HCT116 (cell line): ENCODE data around the gene RBM33. TPM values are rescaled to one million over a fixed set of nuclear protein-coding genes. Genes with fewer than 3 reads are reported as not detected.

Experiments used
- ATAC-seq: fragments of 200-7000 bp; cut with Tn5 transposase; 2 replicates; pipeline ENCODE4 v1.9.1; 2020; ENCODE audit warnings: mild to moderate bottlenecking, moderate library complexity
- BruUV-seq: library from RNA; stranded (reverse); fragments of 400-500 nt; replicated peaks from 2 replicates; lab custom pipeline; 2021; lab: Mats Ljungman, UMichigan
- CTCF ChIA-PET: fragments of 300-600 bp; sonication (Branson Sonifier 250); formaldehyde crosslinking; loops from one replicate; lab custom pipeline; 2021; ENCODE audit warnings: antibody characterized with exemption; lab: Charles Lee
- POLR2A ChIA-PET: fragments of 300-600, 350-600 bp; sonication (Branson Sonifier 250); formaldehyde crosslinking; loops from one replicate; lab custom pipeline; 2021; ENCODE audit warnings: antibody characterized with exemption; lab: Charles Lee
- RAD21 ChIA-PET, 2 experiments: fragments of 300-600 bp; sonication (Branson Sonifier 250); formaldehyde crosslinking; loops; one replicate each; lab custom pipeline; 2023; ENCODE audit warnings: low total read pairs in 2 of 2; ENCODE audit not compliant: uncharacterized antibody in 2 of 2, unreplicated experiment in 2 of 2, low non-redundant PET in 1 of 2; lab: Charles Lee
- DNase-seq: peaks from one replicate; pipeline ENCODE4 v3.0.0-alpha.2; 2010; ENCODE audit warnings: low read depth, low spot score
- H2AFZ ChIP-seq: fragments of 200-600 bp; shearing (Covaris generic), sonication (generic); 2 replicates; pipeline ENCODE4 v1.6.1; 2017; ENCODE audit warnings: low read depth, mixed run types, mixed read lengths, antibody characterized with exemption, low read length; ENCODE audit not compliant: poor library complexity, severe bottlenecking
- H3K27ac ChIP-seq: 2 replicates; pipeline ENCODE4 v1.5.1; 2012; ENCODE audit warnings: low read depth, low read length
- H3K27me3 ChIP-seq: fragments of 200-600 bp; sonication (generic); 2 replicates; pipeline ENCODE4 v1.6.1; 2016; ENCODE audit warnings: mixed run types, low read length, mixed read lengths; ENCODE audit not compliant: insufficient read depth
- H3K36me3 ChIP-seq, 2 experiments: fragments of 200-500 bp in 1 of 2; fragments of 200-600 bp in 1 of 2; sonication (Bioruptor generic) in 1 of 2; sonication (generic) in 1 of 2; 2 replicates each; pipeline versions ENCODE4 v1.5.1 to v1.6.1; 2014 to 2016; ENCODE audit warnings: low read length in 2 of 2, inconsistent platforms in 1 of 2, mixed read lengths in 1 of 2, mixed run types in 1 of 2; ENCODE audit not compliant: insufficient read depth in 2 of 2, control insufficient read depth in 1 of 2
- H3K4me1 ChIP-seq, 2 experiments: fragments of 200-600 bp in 1 of 2; sonication (generic) in 1 of 2; 2 replicates each; pipeline versions ENCODE4 v1.5.1 to v1.6.1; 2012 to 2017; ENCODE audit warnings: low read length in 2 of 2, inconsistent platforms in 1 of 2, mild to moderate bottlenecking in 1 of 2, mixed read lengths in 1 of 2, mixed run types in 1 of 2, moderate library complexity in 1 of 2; ENCODE audit not compliant: insufficient read depth in 2 of 2, control insufficient read depth in 1 of 2
- H3K4me2 ChIP-seq: fragments of 200-600 bp; sonication (generic); 2 replicates; pipeline ENCODE4 v1.6.1; 2017; ENCODE audit warnings: mixed run types, low read length, mixed read lengths
- H3K4me3 ChIP-seq, 2 experiments: fragments of 200-600 bp in 1 of 2; sonication (generic) in 1 of 2; replicated peaks in 1 of 2; 2 replicates each; pipeline ENCODE4 v1.5.1; 2011 to 2016; ENCODE audit warnings: low read length in 2 of 2, control low read depth in 1 of 2, low read depth in 1 of 2, mild to moderate bottlenecking in 1 of 2, mixed read lengths in 1 of 2, mixed run types in 1 of 2
- H3K79me2 ChIP-seq: fragments of 200-600 bp; sonication (generic); 2 replicates; pipeline ENCODE4 v1.6.1; 2017; ENCODE audit warnings: mild to moderate bottlenecking, mixed run types, low read length, moderate library complexity, mixed read lengths; ENCODE audit not compliant: insufficient read depth
- H3K9ac ChIP-seq: fragments of 200-600 bp; sonication (generic); 2 replicates; pipeline ENCODE4 v1.6.1; 2016; ENCODE audit warnings: low read length, mixed read lengths
- H3K9me2 ChIP-seq: fragments of 200-600 bp; sonication (generic), shearing (Covaris generic); 2 replicates; pipeline ENCODE4 v1.6.1; 2017; ENCODE audit warnings: mixed run types, mild to moderate bottlenecking, moderate library complexity; ENCODE audit not compliant: insufficient read depth
- H3K9me3 ChIP-seq, 2 experiments: fragments of 200-500 bp in 1 of 2; fragments of 200-600 bp in 1 of 2; sonication (Bioruptor generic) in 1 of 2; sonication (generic) in 1 of 2; 2 replicates each; pipeline ENCODE4 v1.6.1; 2014 to 2017; ENCODE audit warnings: low read length in 2 of 2, mixed read lengths in 2 of 2, inconsistent platforms in 1 of 2, low read depth in 1 of 2, mild to moderate bottlenecking in 1 of 2, mixed run types in 1 of 2, moderate library complexity in 1 of 2; ENCODE audit not compliant: control insufficient read depth in 1 of 2, insufficient read depth in 1 of 2
- H4K20me1 ChIP-seq: fragments of 200-600 bp; sonication (generic), shearing (Covaris generic); 2 replicates; pipeline ENCODE4 v1.6.1; 2017; ENCODE audit warnings: mixed run types, mild to moderate bottlenecking, moderate library complexity; ENCODE audit not compliant: insufficient read depth
- EZH2 ChIP-seq: fragments of 200-600 bp; sonication (generic); IDR thresholded peaks from 2 replicates; pipeline ENCODE4 v1.6.1; 2017; ENCODE audit warnings: antibody characterized with exemption, mixed run types
- intact Hi-C: fragments of 100-400 bp; cut with micrococcal nuclease; formaldehyde crosslinking; loops from 2 replicates; pipeline ENCODE4 v1.10.0; 2022
- total RNA-seq: library from RNA; stranded (reverse); gene quantifications from one replicate; pipeline ENCODE4 v1.2.1, GENCODE V29; 2021; ENCODE audit not compliant: unreplicated experiment
- TF ChIP-seq, protein P1 (sequence below), 3 experiments: fragments of 200-600 bp in 1 of 3; sonication (generic) in 1 of 3; IDR thresholded peaks in 2 of 3; conservative IDR thresholded peaks in 1 of 3; 2 replicates each; pipeline ENCODE4 v1.5.1; 2012 to 2017; ENCODE audit warnings: low read depth in 2 of 3, low read length in 2 of 3, antibody characterized with exemption in 1 of 3, borderline replicate concordance in 1 of 3, control low read depth in 1 of 3, mild to moderate bottlenecking in 1 of 3, mixed read lengths in 1 of 3, mixed run types in 1 of 3, moderate library complexity in 1 of 3; ENCODE audit not compliant: insufficient read depth in 1 of 3
- TF ChIP-seq, protein P2 (sequence below): IDR thresholded peaks from 2 replicates; pipeline ENCODE4 v1.6.1; 2012

The RBM33 gene
- total RNA-seq, 1 experiment from 2014 or later = 64.3 TPM

DNA sequence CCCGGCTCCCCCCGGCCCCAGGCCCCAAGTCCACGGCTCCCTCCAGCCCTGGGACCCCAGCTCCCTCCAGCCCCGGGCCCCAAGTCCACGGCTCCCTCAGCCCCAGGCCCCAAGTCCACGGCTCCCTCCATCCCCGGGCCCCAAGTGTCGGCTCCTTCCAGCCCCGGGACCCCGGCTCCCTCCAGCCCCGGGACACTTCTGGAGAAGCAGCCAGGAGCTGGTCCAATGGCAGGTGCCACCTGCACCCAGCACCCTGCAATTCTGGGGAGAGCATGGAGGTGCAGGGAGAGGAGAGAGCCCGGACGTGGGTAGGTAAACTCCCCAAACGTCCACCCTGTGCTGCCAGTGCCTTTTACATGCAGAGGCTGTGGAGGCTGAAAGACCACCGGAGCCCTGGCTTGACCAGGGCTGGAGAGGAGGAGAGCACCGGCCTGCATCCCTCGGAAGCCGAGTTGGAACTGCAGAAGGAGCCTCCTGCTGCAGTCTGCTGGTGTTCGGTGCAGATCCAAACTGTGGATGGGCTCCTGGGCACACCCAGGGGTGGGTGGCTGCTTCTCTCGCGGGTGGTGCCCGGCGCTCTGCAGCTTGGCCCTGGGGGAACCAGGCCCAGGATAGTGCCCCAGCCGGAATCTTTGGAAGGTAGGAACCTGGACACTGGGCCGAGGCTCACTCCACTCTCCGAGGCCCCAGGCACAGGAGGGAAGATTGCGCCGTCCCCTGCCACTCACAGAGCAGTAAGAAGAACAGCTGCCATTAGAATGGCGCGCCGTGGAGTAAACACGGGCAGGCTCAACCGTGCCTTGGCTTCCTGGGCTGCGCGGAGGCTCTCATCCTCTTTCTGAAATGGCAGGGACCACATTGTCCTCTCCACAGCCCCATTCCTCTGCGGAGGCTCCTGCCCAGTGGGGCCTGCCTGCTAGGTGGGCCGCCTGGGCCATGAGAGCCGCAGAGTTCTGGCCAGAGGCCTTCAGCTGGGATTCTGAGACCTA is 153.1 kb downstream of the RBM33 start:
- ChIA-PET RAD21 (no interaction called here), CTCF (no interaction called here), POLR2A (no interaction called here)
- H3K4me3 ChIP-seq = no peak overlapping the region
- DNase-seq (no peak), ATAC-seq (peak; percentile 55)
- no peak overlapping the region for H3K9ac ChIP-seq
- intact Hi-C loops = loop anchor here (1.0 to 10.0 kb wide), 6 partner anchors 675 to 1477 kb away; partner anchors contain the start of gene NOM1
- peak overlapping the region; percentile 32; the same call in 1 of the 2 replicates for H3K4me2 ChIP-seq
- no peaks in the 10 kb centered on the region for H4K20me1 ChIP-seq
- H3K36me3 ChIP-seq = no peaks in the 10 kb centered on the region
- no peak overlapping the region for H2AFZ ChIP-seq
- no TSS peak for BruUV-seq
- H3K9me2 ChIP-seq = no peaks in the 10 kb centered on the region
- no peaks in the 10 kb centered on the region for H3K79me2 ChIP-seq
- TF ChIP-seq, protein P1, sequence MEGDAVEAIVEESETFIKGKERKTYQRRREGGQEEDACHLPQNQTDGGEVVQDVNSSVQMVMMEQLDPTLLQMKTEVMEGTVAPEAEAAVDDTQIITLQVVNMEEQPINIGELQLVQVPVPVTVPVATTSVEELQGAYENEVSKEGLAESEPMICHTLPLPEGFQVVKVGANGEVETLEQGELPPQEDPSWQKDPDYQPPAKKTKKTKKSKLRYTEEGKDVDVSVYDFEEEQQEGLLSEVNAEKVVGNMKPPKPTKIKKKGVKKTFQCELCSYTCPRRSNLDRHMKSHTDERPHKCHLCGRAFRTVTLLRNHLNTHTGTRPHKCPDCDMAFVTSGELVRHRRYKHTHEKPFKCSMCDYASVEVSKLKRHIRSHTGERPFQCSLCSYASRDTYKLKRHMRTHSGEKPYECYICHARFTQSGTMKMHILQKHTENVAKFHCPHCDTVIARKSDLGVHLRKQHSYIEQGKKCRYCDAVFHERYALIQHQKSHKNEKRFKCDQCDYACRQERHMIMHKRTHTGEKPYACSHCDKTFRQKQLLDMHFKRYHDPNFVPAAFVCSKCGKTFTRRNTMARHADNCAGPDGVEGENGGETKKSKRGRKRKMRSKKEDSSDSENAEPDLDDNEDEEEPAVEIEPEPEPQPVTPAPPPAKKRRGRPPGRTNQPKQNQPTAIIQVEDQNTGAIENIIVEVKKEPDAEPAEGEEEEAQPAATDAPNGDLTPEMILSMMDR (IDR thresholded peaks at IDR 0.05 in 2 of 3, conservative IDR thresholded peaks at IDR 0.05 in 1 of 3; ENCODE audit: borderline replicate concordance in 1 of 3, insufficient read depth in 1 of 3, low read depth in 2 of 3, low read length in 2 of 3) = 0 out of 6 replicates have a peak, but pooled peaks of 1 of the 3 experiments have one; percentile 0
- no peak for TF ChIP-seq EZH2
- TF ChIP-seq, protein P2, sequence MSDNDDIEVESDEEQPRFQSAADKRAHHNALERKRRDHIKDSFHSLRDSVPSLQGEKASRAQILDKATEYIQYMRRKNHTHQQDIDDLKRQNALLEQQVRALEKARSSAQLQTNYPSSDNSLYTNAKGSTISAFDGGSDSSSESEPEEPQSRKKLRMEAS = no peak
- H3K27me3 ChIP-seq = no peaks in the 10 kb centered on the region
- no peak overlapping the region for H3K27ac ChIP-seq
- no peaks in the 10 kb centered on the region for H3K9me3 ChIP-seq
- no peaks in the 10 kb centered on the region; a peak in 1 of 4 replicates for H3K4me1 ChIP-seq
